CD4-positive, alpha-beta T cell (primary cell): ENCODE data around the gene TTC27. TPM values are rescaled to one million over a fixed set of nuclear protein-coding genes. Genes with fewer than 3 reads are reported as not detected.

Experiments used
- ATAC-seq: fragments of 200-7000 bp; cut with Tn5 transposase; one replicate; pipeline ENCODE4 v1.10.0; 2022; ENCODE audit warnings: mild to moderate bottlenecking; ENCODE audit not compliant: poor library complexity
- CTCF ChIA-PET: fragments of 350-600 bp; sonication (Branson Sonifier 250); formaldehyde crosslinking; loops from one replicate; lab custom pipeline; 2021; ENCODE audit warnings: antibody characterized with exemption, inconsistent platforms; lab: Charles Lee
- POLR2A ChIA-PET: fragments of 350-600 bp; sonication (Branson Sonifier 250); formaldehyde crosslinking; loops from one replicate; lab custom pipeline; 2021; ENCODE audit warnings: antibody characterized with exemption, inconsistent platforms; lab: Charles Lee
- DNase-seq, 14 experiments: peaks; one replicate each; pipeline ENCODE4 v3.0.0-alpha.2; 2013 to 2020; ENCODE audit warnings: mixed read lengths in 2 of 14
- H3K27ac ChIP-seq, 2 donors: one replicate each; pipeline versions ENCODE4 v1.5.1 to v1.7.0; 2013; ENCODE audit warnings: low read length in 2 of 2, low read depth in 1 of 2, mild to moderate bottlenecking in 1 of 2
- H3K27me3 ChIP-seq, 2 experiments: 1 replicate in 1 of 2; 2 replicates in 1 of 2; pipeline versions ENCODE4 v1.6.1 to v1.7.0; 2013; ENCODE audit warnings: low read length in 2 of 2, control low read depth in 1 of 2, mild to moderate bottlenecking in 1 of 2, moderate library complexity in 1 of 2; ENCODE audit not compliant: insufficient read depth in 2 of 2, control insufficient read depth in 1 of 2
- H3K36me3 ChIP-seq: one replicate; pipeline ENCODE4 v1.6.1; 2013; ENCODE audit warnings: low read length, control low read depth; ENCODE audit not compliant: insufficient read depth
- H3K4me1 ChIP-seq: one replicate; pipeline ENCODE4 v1.6.1; 2013; ENCODE audit warnings: low read length, control low read depth; ENCODE audit not compliant: insufficient read depth
- H3K4me3 ChIP-seq: one replicate; pipeline ENCODE4 v1.5.1; 2013; ENCODE audit warnings: mild to moderate bottlenecking, low read length, moderate library complexity
- H3K9me3 ChIP-seq, 2 experiments: 1 replicate in 1 of 2; 2 replicates in 1 of 2; pipeline versions ENCODE4 v1.6.1 to v1.7.0; 2013; ENCODE audit warnings: low read length in 2 of 2, mild to moderate bottlenecking in 2 of 2, control low read depth in 1 of 2, moderate library complexity in 1 of 2; ENCODE audit not compliant: control insufficient read depth in 1 of 2, insufficient read depth in 1 of 2
- H3K27ac Mint-ChIP-seq: one replicate; pipeline ENCODE4 v1.8.0; 2020; ENCODE audit warnings: mixed read lengths
- H3K27me3 Mint-ChIP-seq: one replicate; pipeline ENCODE4 v1.8.0; 2021; ENCODE audit warnings: mixed read lengths
- H3K36me3 Mint-ChIP-seq: one replicate; pipeline ENCODE4 v1.8.0; 2021; ENCODE audit warnings: low read depth, mixed read lengths
- H3K4me1 Mint-ChIP-seq: one replicate; pipeline ENCODE4 v1.8.0; 2021; ENCODE audit warnings: low read depth, mixed read lengths
- H3K4me3 Mint-ChIP-seq: one replicate; pipeline ENCODE4 v1.8.0; 2020; ENCODE audit warnings: mild to moderate bottlenecking, mixed read lengths
- H3K9me3 Mint-ChIP-seq: one replicate; pipeline ENCODE4 v1.8.0; 2020; ENCODE audit warnings: mixed read lengths
- intact Hi-C, 2 experiments: fragments of 100-400 bp; cut with DNase I in 1 of 2; cut with micrococcal nuclease in 1 of 2; formaldehyde crosslinking; loops; one replicate each; pipeline versions ENCODE4 v1.15.1 to v1.9.0; 2023 to 2025; cut with DNase I, micrococcal nuclease
- total RNA-seq, 174 experiments: library from RNA in 2 of 174; stranded (reverse) in 2 of 174; gene quantifications; one replicate each; pipeline ENCODE4 v1.2.3 and lab custom pipeline; 2021 to 2026
- TF ChIP-seq, protein P1 (sequence below): fragments of 200-600 bp; IDR thresholded peaks from one replicate; pipeline ENCODE4 v1.8.0; 2022; ENCODE audit warnings: antibody characterized with exemption, mild to moderate bottlenecking

TTC27 gene
- total RNA-seq, 2 experiments from 2014 or later = 11.6 to 17.6 TPM

DNA sequence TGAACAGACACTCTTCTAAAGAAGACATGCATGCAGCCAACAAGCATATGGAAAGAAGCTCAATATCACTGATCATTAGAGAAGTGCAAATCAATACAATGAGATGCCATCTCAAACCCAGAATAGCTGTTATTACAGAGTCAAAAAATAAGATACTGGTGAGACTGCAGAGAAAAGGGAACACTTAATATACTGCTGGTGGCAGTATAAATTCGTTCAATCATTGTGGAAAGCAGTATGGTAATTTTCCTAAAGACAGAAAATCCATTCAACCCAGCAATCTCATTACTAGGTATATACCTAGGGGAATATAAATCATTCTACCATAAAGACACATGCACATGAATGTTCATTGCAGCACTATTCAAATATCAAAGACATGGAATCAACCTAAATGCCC is 202.3 kb downstream of the TTC27 start:
- no peaks in the 10 kb centered on the region for H3K36me3 ChIP-seq
- H3K9me3 Mint-ChIP-seq = peaks cover 8% of the 10 kb centered on the region
- no peaks in the 10 kb centered on the region for H3K27me3 Mint-ChIP-seq
- no peaks in the 10 kb centered on the region for H3K4me1 ChIP-seq
- peaks cover 2% of the 10 kb centered on the region for H3K36me3 Mint-ChIP-seq
- peaks cover 10 to 11% of the 10 kb centered on the region in 2 experiments for H3K9me3 ChIP-seq
- intact Hi-C loops = no loop called here
- H3K27ac Mint-ChIP-seq = no peak overlapping the region
- no peaks in the 10 kb centered on the region for H3K27me3 ChIP-seq
- ChIA-PET POLR2A (no interaction called here), CTCF (no interaction called here)
- H3K4me3 ChIP-seq = no peak overlapping the region
- no peak overlapping the region for H3K27ac ChIP-seq
- no peak overlapping the region for H3K4me3 Mint-ChIP-seq
- TF ChIP-seq, protein P1, sequence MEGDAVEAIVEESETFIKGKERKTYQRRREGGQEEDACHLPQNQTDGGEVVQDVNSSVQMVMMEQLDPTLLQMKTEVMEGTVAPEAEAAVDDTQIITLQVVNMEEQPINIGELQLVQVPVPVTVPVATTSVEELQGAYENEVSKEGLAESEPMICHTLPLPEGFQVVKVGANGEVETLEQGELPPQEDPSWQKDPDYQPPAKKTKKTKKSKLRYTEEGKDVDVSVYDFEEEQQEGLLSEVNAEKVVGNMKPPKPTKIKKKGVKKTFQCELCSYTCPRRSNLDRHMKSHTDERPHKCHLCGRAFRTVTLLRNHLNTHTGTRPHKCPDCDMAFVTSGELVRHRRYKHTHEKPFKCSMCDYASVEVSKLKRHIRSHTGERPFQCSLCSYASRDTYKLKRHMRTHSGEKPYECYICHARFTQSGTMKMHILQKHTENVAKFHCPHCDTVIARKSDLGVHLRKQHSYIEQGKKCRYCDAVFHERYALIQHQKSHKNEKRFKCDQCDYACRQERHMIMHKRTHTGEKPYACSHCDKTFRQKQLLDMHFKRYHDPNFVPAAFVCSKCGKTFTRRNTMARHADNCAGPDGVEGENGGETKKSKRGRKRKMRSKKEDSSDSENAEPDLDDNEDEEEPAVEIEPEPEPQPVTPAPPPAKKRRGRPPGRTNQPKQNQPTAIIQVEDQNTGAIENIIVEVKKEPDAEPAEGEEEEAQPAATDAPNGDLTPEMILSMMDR = no peak
- ATAC-seq = no peak
- no peaks in the 10 kb centered on the region for H3K4me1 Mint-ChIP-seq
- DNase-seq = no peak

- no peak overlapping the region for H3K4me3 Mint-ChIP-seq
- no peak for DNase-seq
- ChIA-PET POLR2A (no interaction called here), CTCF (no interaction called here)
- intact Hi-C loops = no loop called here
- H3K27me3 Mint-ChIP-seq = no peaks in the 10 kb centered on the region
- H3K9me3 Mint-ChIP-seq = peaks cover 8% of the 10 kb centered on the region
- no peak for ATAC-seq
- Histone ChIP-seq H3K4me1 (no peaks in the 10 kb centered on the region), H3K9me3 (peaks cover 7 to 10% of the 10 kb centered on the region in 2 experiments), H3K36me3 (no peaks in the 10 kb centered on the region), H3K27ac (no peak overlapping the region), H3K4me3 (no peak overlapping the region), H3K27me3 (no peaks in the 10 kb centered on the region)
- TF ChIP-seq, protein P1 = no peak
- H3K27ac Mint-ChIP-seq = no peak overlapping the region
- no peaks in the 10 kb centered on the region for H3K36me3 Mint-ChIP-seq
- H3K4me1 Mint-ChIP-seq = no peaks in the 10 kb centered on the region
Observed at GRCh38 chr2:32832821-32833220, 205.0 kb downstream of the TTC27 start.

DNA sequence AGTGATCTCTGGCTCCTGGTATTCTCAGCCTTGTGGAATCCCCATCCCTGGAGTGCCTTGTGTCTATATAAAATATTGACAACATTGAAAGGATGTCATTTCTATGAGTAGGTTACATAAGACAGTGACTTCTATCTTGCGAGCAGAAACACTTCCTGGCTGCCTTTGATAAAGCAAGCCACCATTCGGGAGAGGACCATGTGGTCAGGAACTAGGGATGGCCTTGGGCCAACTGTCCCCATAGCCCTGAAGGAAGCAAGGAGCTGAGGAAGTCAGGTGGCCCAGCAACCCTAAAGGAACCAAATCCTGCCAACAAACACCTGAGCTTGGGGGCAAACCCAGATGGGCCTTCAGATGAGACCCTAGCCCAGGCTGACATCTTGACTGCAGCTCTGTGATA is 205.9 kb downstream of the TTC27 start:
- Mint-ChIP-seq H3K4me1 (no peaks in the 10 kb centered on the region), H3K27me3 (no peaks in the 10 kb centered on the region), H3K4me3 (no peak overlapping the region), H3K27ac (no peak overlapping the region), H3K36me3 (no peaks in the 10 kb centered on the region), H3K9me3 (peaks cover 8% of the 10 kb centered on the region)
- DNase-seq (no peak), ATAC-seq (no peak)
- no peaks in the 10 kb centered on the region for H3K4me1 ChIP-seq
- TF ChIP-seq, protein P1 = no peak
- ChIA-PET POLR2A (no interaction called here), CTCF (no interaction called here)
- H3K4me3 ChIP-seq = no peak overlapping the region
- H3K27me3 ChIP-seq = no peaks in the 10 kb centered on the region
- H3K27ac ChIP-seq = no peak overlapping the region
- no peaks in the 10 kb centered on the region for H3K36me3 ChIP-seq
- intact Hi-C loops = no loop called here
- peaks cover 10% of the 10 kb centered on the region in 2 experiments for H3K9me3 ChIP-seq
